Measurements from ENCODE around the gene ARHGEF18. TPM values are rescaled to one million over a fixed set of nuclear protein-coding genes. Genes with fewer than 3 reads are reported as not detected.

Gene ARHGEF18
- total RNA-seq, 1 experiment from 2014 or later: 77.4 TPM

- no peaks in the 10 kb centered on the region for H3K27me3 ChIP-seq (ENCODE audit: insufficient read depth, low read depth)
- H3K4me1 ChIP-seq (replicated peaks; ENCODE audit: insufficient read depth): no peaks in the 10 kb centered on the region
- H3K9me3 ChIP-seq (ENCODE audit: insufficient read depth, low read depth): no peaks in the 10 kb centered on the region
- H3F3A ChIP-seq (ENCODE audit: insufficient read depth, low read depth): no peaks in the 10 kb centered on the region
- H3K79me2 ChIP-seq (ENCODE audit: low read depth): no peaks in the 10 kb centered on the region
- H4K20me1 ChIP-seq (ENCODE audit: insufficient read depth): no peaks in the 10 kb centered on the region
- CTCF ChIA-PET: no interaction called here
- no peaks in the 10 kb centered on the region for H3K9me2 ChIP-seq (ENCODE audit: insufficient read depth)
- intact Hi-C loops (cut with micrococcal nuclease; ENCODE audit: unreplicated experiment): loop anchor here (10.0 kb wide), 3 partner anchors 177 to 437 kb away; partner anchors contain the start of genes MCEMP1 and PNPLA6
- H3K27ac ChIP-seq: no peak overlapping the region
- H2AFZ ChIP-seq: no peak overlapping the region
- H3K4me2 ChIP-seq: no peak overlapping the region
- DNase-seq: no peak
- POLR2A ChIA-PET (ENCODE audit: unreplicated experiment): no interaction called here
- BruUV-seq (replicated peaks): no TSS peak
- H3K36me3 ChIP-seq (ENCODE audit: low read depth): no peaks in the 10 kb centered on the region
- TF ChIP-seq CTCF (conservative IDR thresholded peaks at IDR 0.05): no peak
- TF ChIP-seq EZH2 (IDR thresholded peaks at IDR 0.05; ENCODE audit: low read depth): no peak
- no peak overlapping the region for H3K4me3 ChIP-seq
Measured at GRCh38 chr19:7358102-7358597, 9.4 kb downstream of the ARHGEF18 start.

- Histone ChIP-seq H3K27me3 (ENCODE audit: insufficient read depth, low read depth) (0 out of 2 replicates have a peak, but pooled peaks cover 4% of the 10 kb centered on the region), H3F3A (ENCODE audit: insufficient read depth, low read depth) (no peaks in the 10 kb centered on the region), H3K9me2 (ENCODE audit: insufficient read depth) (no peaks in the 10 kb centered on the region), H3K4me2 (no peak overlapping the region), H3K4me3 (no peak overlapping the region), H3K27ac (no peak overlapping the region), H3K79me2 (ENCODE audit: low read depth) (no peaks in the 10 kb centered on the region), H3K9me3 (ENCODE audit: insufficient read depth, low read depth) (no peaks in the 10 kb centered on the region), H3K4me1 (replicated peaks; ENCODE audit: insufficient read depth) (no peaks in the 10 kb centered on the region), H4K20me1 (ENCODE audit: insufficient read depth) (no peaks in the 10 kb centered on the region), H3K36me3 (ENCODE audit: low read depth) (no peaks in the 10 kb centered on the region), H2AFZ (no peak overlapping the region)
- BruUV-seq (replicated peaks): no TSS peak
- intact Hi-C loops (cut with micrococcal nuclease; ENCODE audit: unreplicated experiment): no loop called here
- TF ChIP-seq CTCF (conservative IDR thresholded peaks at IDR 0.05) (no peak), EZH2 (IDR thresholded peaks at IDR 0.05; ENCODE audit: low read depth) (no peak)
- POLR2A ChIA-PET (ENCODE audit: unreplicated experiment): no interaction called here
- no peak for DNase-seq
- CTCF ChIA-PET: interaction anchor here (0.6 kb wide), 3 partner anchors 9 to 537 kb away, joined by 3 read pairs; no protein-coding TSS in a partner anchor
Measured at GRCh38 chr19:7360393-7360984, 11.8 kb downstream of the ARHGEF18 start.

- intact Hi-C loops (cut with micrococcal nuclease; ENCODE audit: unreplicated experiment): no loop called here
- no peak overlapping the region for H3K4me2 ChIP-seq
- no peak overlapping the region for H3K4me3 ChIP-seq
- 0 out of 2 replicates have a peak, but pooled peaks cover 4% of the 10 kb centered on the region for H3K27me3 ChIP-seq (ENCODE audit: insufficient read depth, low read depth)
- H2AFZ ChIP-seq: no peak overlapping the region
- no peaks in the 10 kb centered on the region for H3K4me1 ChIP-seq (replicated peaks; ENCODE audit: insufficient read depth)
- no peaks in the 10 kb centered on the region for H4K20me1 ChIP-seq (ENCODE audit: insufficient read depth)
- H3K36me3 ChIP-seq (ENCODE audit: low read depth): no peaks in the 10 kb centered on the region
- no peak overlapping the region for H3K27ac ChIP-seq
- ChIA-PET POLR2A (ENCODE audit: unreplicated experiment) (no interaction called here), CTCF (no interaction called here)
- no peaks in the 10 kb centered on the region for H3K9me2 ChIP-seq (ENCODE audit: insufficient read depth)
- no peak for DNase-seq
- H3K9me3 ChIP-seq (ENCODE audit: insufficient read depth, low read depth): no peaks in the 10 kb centered on the region
- no peaks in the 10 kb centered on the region for H3K79me2 ChIP-seq (ENCODE audit: low read depth)
- BruUV-seq (replicated peaks): no TSS peak
- TF ChIP-seq CTCF (conservative IDR thresholded peaks at IDR 0.05): no peak
- TF ChIP-seq EZH2 (IDR thresholded peaks at IDR 0.05; ENCODE audit: low read depth): no peak
- 0 out of 2 replicates have a peak, but pooled peaks cover 2% of the 10 kb centered on the region for H3F3A ChIP-seq (ENCODE audit: insufficient read depth, low read depth)
Measured at GRCh38 chr19:7363225-7363624, 14.5 kb downstream of the ARHGEF18 start.
